ENCODE results near the gene GTF2A1.

- TF ChIP-seq EZH2 (IDR thresholded peaks at IDR 0.05; ENCODE audit: borderline replicate concordance, low read depth, low read length, poor library complexity, severe bottlenecking), result no peak
- peak; percentile 75 for TF ChIP-seq CTCF (conservative IDR thresholded peaks at IDR 0.05; ENCODE audit: low read depth, low read length)
Observed at GRCh38 chr14:81269100-81269978, 48.6 kb upstream of the GTF2A1 start.
